HCT116 (cell line): Measurements from ENCODE around the gene TNFSF11. TPM values are rescaled to one million over a fixed set of nuclear protein-coding genes. Genes with fewer than 3 reads are reported as not detected.

Experiments used
- ATAC-seq: fragments of 200-7000 bp; cut with Tn5 transposase; 2 replicates; pipeline ENCODE4 v1.9.1; 2020; ENCODE audit warnings: mild to moderate bottlenecking, moderate library complexity
- BruUV-seq: library from RNA; stranded (reverse); fragments of 400-500 nt; replicated peaks from 2 replicates; lab custom pipeline; 2021; lab: Mats Ljungman, UMichigan
- CTCF ChIA-PET: fragments of 300-600 bp; sonication (Branson Sonifier 250); formaldehyde crosslinking; loops from one replicate; lab custom pipeline; 2021; ENCODE audit warnings: antibody characterized with exemption; lab: Charles Lee
- POLR2A ChIA-PET: fragments of 300-600, 350-600 bp; sonication (Branson Sonifier 250); formaldehyde crosslinking; loops from one replicate; lab custom pipeline; 2021; ENCODE audit warnings: antibody characterized with exemption; lab: Charles Lee
- RAD21 ChIA-PET, 2 experiments: fragments of 300-600 bp; sonication (Branson Sonifier 250); formaldehyde crosslinking; loops; one replicate each; lab custom pipeline; 2023; ENCODE audit warnings: low total read pairs in 2 of 2; ENCODE audit not compliant: uncharacterized antibody in 2 of 2, unreplicated experiment in 2 of 2, low non-redundant PET in 1 of 2; lab: Charles Lee
- DNase-seq: peaks from one replicate; pipeline ENCODE4 v3.0.0-alpha.2; 2010; ENCODE audit warnings: low read depth, low spot score
- H2AFZ ChIP-seq: fragments of 200-600 bp; shearing (Covaris generic), sonication (generic); 2 replicates; pipeline ENCODE4 v1.6.1; 2017; ENCODE audit warnings: low read depth, mixed run types, mixed read lengths, antibody characterized with exemption, low read length; ENCODE audit not compliant: poor library complexity, severe bottlenecking
- H3K27ac ChIP-seq: 2 replicates; pipeline ENCODE4 v1.5.1; 2012; ENCODE audit warnings: low read depth, low read length
- H3K27me3 ChIP-seq: fragments of 200-600 bp; sonication (generic); 2 replicates; pipeline ENCODE4 v1.6.1; 2016; ENCODE audit warnings: mixed run types, low read length, mixed read lengths; ENCODE audit not compliant: insufficient read depth
- H3K36me3 ChIP-seq, 2 experiments: fragments of 200-500 bp in 1 of 2; fragments of 200-600 bp in 1 of 2; sonication (Bioruptor generic) in 1 of 2; sonication (generic) in 1 of 2; 2 replicates each; pipeline versions ENCODE4 v1.5.1 to v1.6.1; 2014 to 2016; ENCODE audit warnings: low read length in 2 of 2, inconsistent platforms in 1 of 2, mixed read lengths in 1 of 2, mixed run types in 1 of 2; ENCODE audit not compliant: insufficient read depth in 2 of 2, control insufficient read depth in 1 of 2
- H3K4me1 ChIP-seq, 2 experiments: fragments of 200-600 bp in 1 of 2; sonication (generic) in 1 of 2; 2 replicates each; pipeline versions ENCODE4 v1.5.1 to v1.6.1; 2012 to 2017; ENCODE audit warnings: low read length in 2 of 2, inconsistent platforms in 1 of 2, mild to moderate bottlenecking in 1 of 2, mixed read lengths in 1 of 2, mixed run types in 1 of 2, moderate library complexity in 1 of 2; ENCODE audit not compliant: insufficient read depth in 2 of 2, control insufficient read depth in 1 of 2
- H3K4me2 ChIP-seq: fragments of 200-600 bp; sonication (generic); 2 replicates; pipeline ENCODE4 v1.6.1; 2017; ENCODE audit warnings: mixed run types, low read length, mixed read lengths
- H3K4me3 ChIP-seq, 2 experiments: fragments of 200-600 bp in 1 of 2; sonication (generic) in 1 of 2; replicated peaks in 1 of 2; 2 replicates each; pipeline ENCODE4 v1.5.1; 2011 to 2016; ENCODE audit warnings: low read length in 2 of 2, control low read depth in 1 of 2, low read depth in 1 of 2, mild to moderate bottlenecking in 1 of 2, mixed read lengths in 1 of 2, mixed run types in 1 of 2
- H3K79me2 ChIP-seq: fragments of 200-600 bp; sonication (generic); 2 replicates; pipeline ENCODE4 v1.6.1; 2017; ENCODE audit warnings: mild to moderate bottlenecking, mixed run types, low read length, moderate library complexity, mixed read lengths; ENCODE audit not compliant: insufficient read depth
- H3K9ac ChIP-seq: fragments of 200-600 bp; sonication (generic); 2 replicates; pipeline ENCODE4 v1.6.1; 2016; ENCODE audit warnings: low read length, mixed read lengths
- H3K9me2 ChIP-seq: fragments of 200-600 bp; sonication (generic), shearing (Covaris generic); 2 replicates; pipeline ENCODE4 v1.6.1; 2017; ENCODE audit warnings: mixed run types, mild to moderate bottlenecking, moderate library complexity; ENCODE audit not compliant: insufficient read depth
- H3K9me3 ChIP-seq, 2 experiments: fragments of 200-500 bp in 1 of 2; fragments of 200-600 bp in 1 of 2; sonication (Bioruptor generic) in 1 of 2; sonication (generic) in 1 of 2; 2 replicates each; pipeline ENCODE4 v1.6.1; 2014 to 2017; ENCODE audit warnings: low read length in 2 of 2, mixed read lengths in 2 of 2, inconsistent platforms in 1 of 2, low read depth in 1 of 2, mild to moderate bottlenecking in 1 of 2, mixed run types in 1 of 2, moderate library complexity in 1 of 2; ENCODE audit not compliant: control insufficient read depth in 1 of 2, insufficient read depth in 1 of 2
- H4K20me1 ChIP-seq: fragments of 200-600 bp; sonication (generic), shearing (Covaris generic); 2 replicates; pipeline ENCODE4 v1.6.1; 2017; ENCODE audit warnings: mixed run types, mild to moderate bottlenecking, moderate library complexity; ENCODE audit not compliant: insufficient read depth
- CBX3 ChIP-seq: IDR thresholded peaks from 2 replicates; pipeline ENCODE4 v1.6.1; 2012; ENCODE audit warnings: low read depth
- CTCF ChIP-seq, 3 experiments: fragments of 200-600 bp in 1 of 3; sonication (generic) in 1 of 3; IDR thresholded peaks in 2 of 3; conservative IDR thresholded peaks in 1 of 3; 2 replicates each; pipeline ENCODE4 v1.5.1; 2012 to 2017; ENCODE audit warnings: low read depth in 2 of 3, low read length in 2 of 3, antibody characterized with exemption in 1 of 3, borderline replicate concordance in 1 of 3, control low read depth in 1 of 3, mild to moderate bottlenecking in 1 of 3, mixed read lengths in 1 of 3, mixed run types in 1 of 3, moderate library complexity in 1 of 3; ENCODE audit not compliant: insufficient read depth in 1 of 3
- EZH2 ChIP-seq: fragments of 200-600 bp; sonication (generic); IDR thresholded peaks from 2 replicates; pipeline ENCODE4 v1.6.1; 2017; ENCODE audit warnings: antibody characterized with exemption, mixed run types
- EZH2phosphoT487 ChIP-seq: fragments of 200-600 bp; IDR thresholded peaks from 2 replicates; pipeline ENCODE4 v1.6.1; 2018; ENCODE audit warnings: antibody characterized with exemption, borderline replicate concordance
- FOSL1 ChIP-seq: IDR thresholded peaks from 2 replicates; pipeline ENCODE4 v1.6.1; 2012; ENCODE audit warnings: low read depth
- RAD21 ChIP-seq: IDR thresholded peaks from 2 replicates; pipeline ENCODE4 v1.6.1; 2012; ENCODE audit warnings: low read depth, mild to moderate bottlenecking
- SRF ChIP-seq: IDR thresholded peaks from 2 replicates; pipeline ENCODE4 v1.6.1; 2012; ENCODE audit warnings: low read depth
- intact Hi-C: fragments of 100-400 bp; cut with micrococcal nuclease; formaldehyde crosslinking; loops from 2 replicates; pipeline ENCODE4 v1.10.0; 2022
- total RNA-seq: library from RNA; stranded (reverse); gene quantifications from one replicate; pipeline ENCODE4 v1.2.1, GENCODE V29; 2021; ENCODE audit not compliant: unreplicated experiment

The TNFSF11 gene
- total RNA-seq, 1 experiment from 2014 or later, result not detected

- no peak for TF ChIP-seq CTCF (IDR thresholded peaks at IDR 0.05 in 2 of 3, conservative IDR thresholded peaks at IDR 0.05 in 1 of 3; ENCODE audit: borderline replicate concordance in 1 of 3, insufficient read depth in 1 of 3, low read depth in 2 of 3, low read length in 2 of 3)
- no peak for TF ChIP-seq SRF
These were observed 51.7 kb downstream of the TNFSF11 start (continued) for GRCh38 chr13:42625611-42626010.

GRCh38 chr13:42626176-42626860 lies 52.4 kb downstream of the TNFSF11 start:
- no peak for ATAC-seq
- CTCF ChIA-PET, result no interaction called here
- H3K4me1 ChIP-seq, result no peaks in the 10 kb centered on the region
- H3K27me3 ChIP-seq, result peaks cover 28% of the 10 kb centered on the region
- intact Hi-C loops, result no loop called here
- H2AFZ ChIP-seq, result no peak overlapping the region
- H4K20me1 ChIP-seq, result no peaks in the 10 kb centered on the region
- no peak overlapping the region for H3K4me2 ChIP-seq
- H3K9ac ChIP-seq, result no peak overlapping the region
- TF ChIP-seq RAD21 (no peak), CBX3 (no peak), EZH2 (no peak), CTCF (IDR thresholded peaks at IDR 0.05 in 2 of 3, conservative IDR thresholded peaks at IDR 0.05 in 1 of 3; ENCODE audit: borderline replicate concordance in 1 of 3, insufficient read depth in 1 of 3, low read depth in 2 of 3, low read length in 2 of 3) (no peak), EZH2phosphoT487 (no peak), FOSL1 (no peak)
- DNase-seq, result no peak
- no TSS peak for BruUV-seq
- no peaks in the 10 kb centered on the region for H3K9me3 ChIP-seq
- RAD21 ChIA-PET, result no interaction called here
- POLR2A ChIA-PET, result no interaction called here
- H3K9me2 ChIP-seq, result no peaks in the 10 kb centered on the region
- H3K27ac ChIP-seq, result no peak overlapping the region
- no peaks in the 10 kb centered on the region for H3K36me3 ChIP-seq
- no peak overlapping the region for H3K4me3 ChIP-seq
- H3K79me2 ChIP-seq, result no peaks in the 10 kb centered on the region
